ENCODE measurements around the gene PIK3R5. TPM values are rescaled to one million over a fixed set of nuclear protein-coding genes. Genes with fewer than 3 reads are reported as not detected.

PIK3R5 gene
- total RNA-seq, 1 donor from 2014 or later: not detected

DNA sequence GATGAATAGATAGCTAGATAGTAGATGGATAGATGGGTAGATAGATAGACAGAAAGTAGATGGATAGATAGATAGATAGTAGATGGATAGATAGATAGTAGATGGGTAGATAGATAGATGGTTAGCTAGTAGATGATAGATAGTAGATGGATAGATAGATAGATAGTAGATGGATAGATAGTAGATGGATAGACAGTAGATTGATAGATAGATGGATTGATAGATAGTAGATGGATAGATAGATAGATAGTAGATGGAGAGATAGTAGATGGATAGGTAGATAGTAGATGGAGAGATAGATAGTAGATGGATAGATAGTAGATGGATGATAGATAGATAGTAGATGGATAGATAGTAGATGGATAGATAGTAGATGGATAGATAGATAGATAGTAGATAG is 40.4 kb downstream of the PIK3R5 start:
- DNase-seq (ENCODE audit: low read depth in 2 of 2): no peak

DNA sequence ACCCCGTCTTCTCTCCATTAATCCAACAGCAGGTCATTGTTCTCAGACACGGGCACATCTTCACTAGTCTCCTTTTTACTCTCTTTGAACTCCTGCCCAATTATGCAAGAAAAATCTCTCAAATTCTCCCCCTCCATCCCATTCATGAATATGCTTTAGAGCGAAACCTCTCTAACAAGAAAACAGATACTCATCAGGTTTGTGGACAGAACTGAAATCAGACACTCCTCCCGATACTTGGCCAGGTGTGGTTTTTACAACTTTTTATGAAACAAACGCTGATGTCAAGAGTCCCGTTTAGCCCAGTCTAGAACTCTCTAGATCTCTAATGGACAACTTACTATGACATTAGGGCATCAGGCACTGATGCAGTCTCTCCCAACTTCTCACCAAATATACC is 40.9 kb downstream of the PIK3R5 start:
- no peak for DNase-seq (ENCODE audit: low read depth in 2 of 2)

DNA sequence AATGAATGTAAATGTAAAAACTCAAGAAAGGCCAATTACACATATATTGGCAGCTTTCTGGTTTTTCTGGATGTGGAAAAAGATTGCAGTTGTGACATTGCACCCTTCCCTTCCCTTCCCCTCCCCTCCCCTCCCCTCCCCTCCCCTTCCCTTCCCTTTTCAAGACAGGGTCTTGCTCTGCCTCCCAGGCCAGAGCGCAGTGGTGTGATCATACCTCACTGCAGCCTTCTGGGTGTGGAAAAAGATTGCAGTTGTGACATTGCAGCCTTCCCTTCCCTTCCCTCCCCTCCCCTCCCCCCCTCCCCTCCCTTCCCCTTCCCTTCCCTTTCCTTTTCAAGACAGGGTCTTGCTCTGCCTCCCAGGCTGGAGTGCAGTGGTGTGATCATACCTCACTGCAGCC is 41.7 kb downstream of the PIK3R5 start:
- DNase-seq (ENCODE audit: low read depth in 2 of 2): no peak

DNA sequence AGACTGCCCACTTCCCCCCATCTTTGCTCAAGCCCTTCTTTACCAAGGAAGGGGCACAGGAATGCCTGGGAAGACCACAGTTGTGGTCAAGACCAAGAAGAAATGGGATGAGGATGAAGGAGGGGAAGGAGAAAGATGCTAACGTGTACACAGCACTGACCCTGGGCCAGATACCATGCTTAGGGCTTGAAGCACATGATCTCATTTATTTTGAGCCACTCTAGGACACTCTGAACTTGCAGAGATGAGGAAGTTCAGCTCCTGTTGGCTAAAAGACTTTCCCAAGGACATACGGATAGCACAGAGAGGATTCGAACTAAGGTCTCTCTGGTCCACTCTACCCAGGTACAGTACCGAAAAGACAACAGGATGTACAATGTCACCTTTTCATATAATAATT is 42.6 kb downstream of the PIK3R5 start:
- no peak for DNase-seq (ENCODE audit: low read depth in 2 of 2)

DNA sequence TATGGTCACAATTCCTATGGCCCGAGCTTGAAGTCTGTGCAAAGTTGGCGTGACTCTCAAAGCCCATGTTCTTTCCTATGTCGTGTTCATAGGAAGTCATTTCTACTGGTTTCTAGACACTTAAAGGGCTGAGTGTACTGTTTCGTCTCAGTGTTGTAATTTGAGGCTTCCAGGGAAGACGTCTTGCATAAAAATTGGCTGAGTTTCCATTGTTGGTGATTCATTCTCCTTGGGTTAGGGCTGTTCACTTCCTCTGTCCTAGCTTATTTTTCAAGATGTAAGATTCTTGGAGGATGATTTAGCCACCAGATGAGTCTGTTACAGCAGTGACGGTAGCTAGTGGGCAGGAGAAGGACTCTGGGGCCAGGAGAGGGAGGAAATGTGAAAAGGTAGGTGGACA is 43.1 kb downstream of the PIK3R5 start:
- no peak for DNase-seq (ENCODE audit: low read depth in 2 of 2)

DNA sequence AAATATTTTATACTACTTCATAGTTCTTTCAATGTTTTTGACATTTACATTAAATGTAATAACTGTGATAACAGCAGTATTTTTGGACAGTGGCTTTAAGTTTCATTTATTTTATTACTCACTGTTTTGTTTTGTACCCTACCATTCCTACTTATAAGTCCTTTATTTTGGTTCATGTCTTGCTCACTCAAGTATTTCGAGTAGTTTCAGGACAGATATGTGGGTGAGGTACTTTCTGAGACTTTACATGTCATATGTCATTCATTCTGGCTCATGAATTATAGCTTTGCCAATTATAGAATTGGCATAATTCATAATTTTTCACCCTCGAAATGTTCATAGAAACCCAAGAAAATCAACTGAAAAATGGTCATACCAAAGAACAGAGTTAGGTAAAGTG is 44.4 kb downstream of the PIK3R5 start:
- no peak for DNase-seq (ENCODE audit: low read depth in 2 of 2)

DNA sequence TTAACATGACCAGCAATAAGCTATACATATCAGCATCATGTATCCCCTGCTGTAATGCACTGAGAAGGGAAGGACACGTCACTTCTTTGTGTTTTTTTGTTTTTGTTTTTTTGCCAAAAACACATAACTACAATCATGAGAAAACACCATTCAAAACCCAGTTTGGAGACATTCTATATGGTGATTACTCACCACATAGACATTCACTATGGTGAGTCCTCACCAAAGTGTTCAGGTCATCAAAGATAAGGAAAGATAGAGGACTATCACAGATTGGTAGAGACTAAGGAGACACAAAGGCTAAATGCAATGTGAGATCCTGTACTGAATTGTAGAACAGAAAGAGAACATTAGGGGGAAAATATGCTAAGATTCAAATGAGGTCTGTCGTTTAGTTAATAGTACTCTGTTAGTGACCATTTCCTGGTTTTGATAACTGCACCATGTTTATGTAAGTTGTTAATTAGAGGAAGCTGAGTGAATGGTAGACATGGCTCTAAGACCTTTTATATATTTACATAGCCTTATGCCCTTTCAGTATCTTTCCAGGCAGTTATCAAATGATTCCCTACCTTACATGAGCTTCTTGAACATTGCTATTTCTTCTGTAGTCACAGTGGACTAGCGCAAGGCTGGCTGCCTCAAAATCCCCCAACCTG is 46.6 kb downstream of the PIK3R5 start:
- no peak for DNase-seq (ENCODE audit: low read depth in 2 of 2)

DNA sequence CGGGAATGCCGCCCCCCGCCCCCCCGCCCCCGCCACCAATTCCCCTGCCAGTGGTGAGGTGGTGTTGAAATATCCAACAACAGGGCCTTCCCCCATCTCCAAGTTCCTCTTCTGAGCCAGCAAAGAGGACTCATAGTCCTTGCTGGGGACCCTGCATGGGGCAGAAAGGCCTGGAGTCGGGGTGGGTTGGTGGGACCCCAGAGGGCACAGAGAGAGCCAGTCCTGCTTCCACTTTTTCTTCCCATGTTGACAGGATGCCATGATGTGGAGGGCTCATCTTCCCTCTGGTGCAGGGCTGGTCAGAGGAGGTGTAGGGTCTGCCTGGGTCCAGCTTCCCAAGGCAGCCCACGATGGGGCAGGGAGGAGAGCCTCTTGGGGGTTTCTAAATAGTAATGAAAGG is 49.0 kb downstream of the PIK3R5 start:
- DNase-seq (ENCODE audit: low read depth in 2 of 2): no peak

DNA sequence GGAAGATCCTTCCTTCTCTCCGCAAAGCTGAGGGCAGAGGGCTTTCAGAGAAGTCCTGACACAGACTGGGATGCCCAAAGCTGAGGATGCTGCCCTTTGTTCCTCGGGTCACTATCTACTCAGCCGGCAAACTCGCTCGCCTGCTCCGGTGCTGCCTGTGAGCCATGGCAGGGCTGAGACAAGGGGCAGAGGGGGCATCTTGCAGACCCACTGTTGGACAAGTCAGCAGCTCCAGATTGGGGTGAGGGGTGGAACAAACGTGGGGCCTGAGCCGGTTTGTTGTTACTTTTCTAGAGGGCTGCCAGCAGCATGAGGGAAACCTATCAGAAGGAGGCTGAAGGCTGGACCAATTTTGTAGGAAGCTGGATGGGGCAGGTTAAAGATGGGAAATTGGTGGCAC is 51.0 kb downstream of the PIK3R5 start:
- DNase-seq (ENCODE audit: low read depth in 2 of 2): no peak

DNA sequence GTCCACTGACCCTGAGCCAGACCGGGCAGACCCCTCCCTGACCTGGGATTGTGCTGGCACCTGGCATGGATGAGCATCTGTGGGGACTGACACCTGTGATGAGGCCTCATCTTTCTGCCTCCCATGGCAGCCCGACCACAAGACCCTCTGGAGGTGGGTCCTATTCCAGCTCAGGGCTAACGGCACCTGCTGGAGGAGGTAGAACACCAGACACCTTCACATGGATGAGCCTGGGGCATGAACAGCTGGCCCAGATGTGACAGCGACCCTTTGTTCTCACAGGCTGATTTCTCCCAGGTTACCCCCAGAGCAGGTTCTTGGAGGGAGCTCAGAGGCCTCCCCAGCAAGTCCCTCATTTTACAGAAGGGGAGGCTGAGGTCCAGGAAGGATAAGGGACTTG is 51.6 kb downstream of the PIK3R5 start:
- no peak for DNase-seq (ENCODE audit: low read depth in 2 of 2)

DNA sequence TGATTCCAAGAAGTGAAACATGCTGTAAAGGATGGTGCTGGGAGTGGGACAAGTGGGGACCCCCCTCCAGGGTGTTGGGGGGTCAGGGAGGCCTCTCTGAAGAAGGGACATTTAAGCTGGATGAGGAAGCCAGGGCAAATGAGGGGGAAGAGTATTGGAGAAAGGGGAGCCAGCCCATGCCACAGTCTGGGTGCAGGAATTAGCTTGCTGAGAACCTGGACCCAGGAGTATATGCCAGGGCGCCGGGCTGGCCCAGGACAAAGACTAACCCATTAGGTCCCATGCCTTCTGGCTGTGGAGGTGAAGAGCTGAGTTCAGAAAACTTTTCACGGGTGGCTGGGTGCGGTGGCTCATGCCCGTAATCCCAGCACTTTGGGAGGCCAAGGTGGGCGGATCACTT is 52.4 kb downstream of the PIK3R5 start:
- DNase-seq (ENCODE audit: low read depth in 2 of 2): no peak

DNA sequence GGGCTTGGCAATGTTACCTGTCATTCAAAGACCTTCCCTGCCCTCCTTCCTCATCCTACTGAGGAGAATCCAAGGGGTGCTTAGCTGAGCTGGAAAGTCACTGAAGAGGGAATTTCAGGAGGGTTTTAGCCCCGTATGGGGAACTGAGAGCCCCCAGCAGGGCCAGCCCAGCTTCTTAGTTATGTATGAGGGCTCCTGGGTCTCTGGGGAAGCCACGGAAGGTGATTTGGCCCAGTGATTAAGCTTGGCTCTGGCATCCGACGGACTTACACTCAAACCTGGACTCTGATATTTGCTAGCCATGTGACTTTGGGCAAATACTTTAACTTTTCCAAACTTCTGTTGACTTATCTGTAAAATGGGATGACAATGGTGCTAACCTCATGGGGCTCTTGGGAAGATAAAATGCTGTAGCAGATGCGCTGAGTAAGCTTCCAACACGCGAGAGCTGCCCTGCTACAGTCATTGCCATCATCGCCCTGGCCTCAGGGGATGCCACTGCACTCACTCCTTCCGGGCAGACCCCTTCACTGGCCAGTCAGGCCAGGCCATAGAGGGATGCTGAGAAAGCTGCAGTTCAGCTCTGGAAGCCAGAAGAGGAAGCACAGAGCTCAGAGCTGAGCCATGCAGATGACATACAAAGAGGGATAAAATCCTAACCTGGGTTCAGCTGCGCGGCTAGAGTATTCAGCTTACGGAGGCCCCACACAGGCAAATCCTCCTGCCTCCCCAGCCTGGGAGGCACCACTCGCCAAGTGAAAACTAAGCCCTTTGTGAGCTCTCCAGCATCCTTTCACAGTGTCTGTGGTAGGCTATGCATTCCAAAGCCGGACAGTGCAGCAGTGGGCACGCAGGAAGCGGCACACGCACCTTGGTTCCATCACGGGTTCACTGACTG is 53.2 kb downstream of the PIK3R5 start:
- no peak for DNase-seq (ENCODE audit: low read depth in 2 of 2)

DNA sequence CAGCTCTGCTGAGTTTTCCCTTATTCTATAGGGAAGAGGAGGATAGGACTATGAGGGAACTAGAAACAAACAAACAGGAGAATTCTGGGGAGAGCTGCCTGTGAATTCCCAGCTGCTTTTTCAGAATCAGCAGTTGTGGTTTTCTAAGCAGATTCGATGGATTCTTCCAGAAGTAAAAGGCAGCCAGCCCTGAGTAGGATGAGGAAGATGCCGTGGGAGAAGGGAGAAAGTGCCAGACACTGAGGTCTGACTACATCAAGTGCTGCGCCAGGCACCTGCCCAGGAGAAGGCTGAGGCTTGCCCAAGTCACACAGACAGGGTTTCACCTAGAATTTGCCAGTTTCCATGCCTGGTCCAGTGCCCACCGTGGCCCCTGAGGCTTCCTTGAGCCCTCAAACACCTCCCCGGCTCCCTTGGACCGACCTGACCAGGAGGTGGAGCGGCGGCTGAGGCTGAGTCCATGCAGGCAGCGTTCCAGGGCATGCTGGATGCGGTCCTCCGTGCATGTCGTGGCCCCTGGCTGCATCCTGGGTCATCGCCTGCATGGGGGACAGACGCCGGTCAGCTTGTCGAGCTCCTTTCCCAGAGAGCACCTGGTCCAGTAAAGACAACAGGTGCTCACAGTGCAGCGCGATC is 54.4 kb downstream of the PIK3R5 start:
- DNase-seq (ENCODE audit: low read depth in 2 of 2): no peak

DNA sequence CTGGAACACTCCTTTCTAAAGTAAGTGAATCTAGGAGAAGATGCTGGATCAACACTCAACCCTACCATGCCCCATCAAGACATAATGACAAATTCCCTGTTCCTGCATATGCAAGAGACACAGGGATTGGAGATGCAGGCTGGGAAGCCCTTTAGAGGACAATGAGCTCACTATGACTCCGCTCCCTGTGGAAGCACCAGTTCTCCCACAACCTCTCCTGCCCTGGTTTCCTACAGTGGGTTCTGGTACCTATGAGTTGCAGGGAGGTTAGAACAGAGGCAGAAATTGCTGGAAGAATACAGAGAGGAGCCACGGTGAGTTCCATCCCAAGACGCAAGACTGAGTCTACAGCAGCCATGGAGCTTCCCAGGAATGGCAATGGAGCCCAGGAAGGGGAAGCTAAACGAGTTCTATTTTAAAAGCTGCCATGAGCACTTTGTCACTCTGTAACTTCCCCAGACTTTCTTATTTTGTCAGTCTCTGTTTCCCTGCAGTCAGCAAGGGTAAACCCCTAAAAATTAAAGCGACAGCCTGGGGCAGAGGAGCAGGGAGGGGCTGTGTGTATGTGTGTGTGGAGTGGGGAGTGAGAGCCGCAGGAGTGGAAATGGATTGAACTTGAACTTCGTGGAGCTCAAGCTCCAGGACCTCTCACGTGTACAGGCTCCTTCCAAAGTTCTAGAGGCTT is 55.8 kb downstream of the PIK3R5 start:
- DNase-seq (ENCODE audit: low read depth in 2 of 2): no peak

DNA sequence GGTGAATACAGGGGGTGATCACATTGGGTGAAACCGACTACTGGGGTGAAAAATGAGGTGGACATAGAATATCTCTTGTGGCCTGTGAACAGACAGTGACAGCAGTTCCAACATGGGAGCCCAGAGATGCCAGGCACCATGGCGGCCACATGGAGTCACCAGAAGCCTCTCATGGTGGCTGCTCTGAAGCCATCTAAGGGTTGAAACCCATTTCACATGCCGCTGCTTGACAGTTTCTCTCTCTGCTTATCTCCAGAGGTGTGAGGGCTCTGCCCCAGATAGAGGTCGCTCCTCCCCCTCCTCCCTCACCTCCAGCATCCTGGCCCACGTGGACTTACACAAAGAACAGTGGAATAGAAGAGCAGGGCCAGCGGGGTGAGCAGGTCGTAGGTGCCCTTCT is 60.2 kb downstream of the PIK3R5 start:
- no peak for DNase-seq (ENCODE audit: low read depth in 2 of 2)

DNA sequence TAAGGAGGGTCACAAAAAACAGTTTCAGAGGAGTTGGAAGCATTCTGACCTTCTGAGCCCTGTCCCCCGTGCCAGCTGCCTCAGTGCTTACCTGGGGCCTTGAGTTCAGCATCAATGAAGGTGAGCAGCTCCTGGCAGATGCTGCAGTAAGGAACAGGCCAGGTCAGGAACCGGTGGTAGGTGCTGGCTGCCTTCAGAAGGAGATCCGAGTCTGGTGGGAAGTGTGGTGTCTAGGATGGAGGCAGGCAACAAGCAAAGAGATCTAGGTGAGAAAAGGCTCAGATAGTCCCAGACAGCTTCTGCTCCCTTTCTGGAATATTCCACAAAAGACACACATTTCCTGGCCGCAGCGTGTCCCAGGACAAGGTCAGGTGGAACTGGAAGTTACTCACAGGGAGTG is 60.8 kb downstream of the PIK3R5 start:
- DNase-seq (ENCODE audit: low read depth in 2 of 2): no peak

DNA sequence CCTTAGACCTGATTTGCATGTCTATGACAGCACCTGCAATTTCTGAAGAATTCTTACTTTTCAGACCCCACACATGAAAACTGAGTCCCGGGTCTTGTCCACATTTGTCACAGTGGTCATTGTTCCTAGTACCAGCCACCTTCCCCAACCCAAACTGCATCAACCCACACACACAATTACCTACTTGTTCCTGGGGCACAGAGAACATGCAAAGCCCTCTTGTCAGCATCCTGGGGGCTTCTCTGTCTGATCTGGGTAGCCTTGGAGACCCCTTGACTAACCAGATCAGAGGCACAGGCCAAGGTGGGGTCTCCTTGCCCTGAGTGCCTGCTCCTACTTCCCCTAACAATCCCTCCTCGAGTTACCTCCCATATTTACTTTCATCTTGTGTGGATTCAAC is 61.3 kb downstream of the PIK3R5 start:
- DNase-seq (ENCODE audit: low read depth in 2 of 2): no peak

DNA sequence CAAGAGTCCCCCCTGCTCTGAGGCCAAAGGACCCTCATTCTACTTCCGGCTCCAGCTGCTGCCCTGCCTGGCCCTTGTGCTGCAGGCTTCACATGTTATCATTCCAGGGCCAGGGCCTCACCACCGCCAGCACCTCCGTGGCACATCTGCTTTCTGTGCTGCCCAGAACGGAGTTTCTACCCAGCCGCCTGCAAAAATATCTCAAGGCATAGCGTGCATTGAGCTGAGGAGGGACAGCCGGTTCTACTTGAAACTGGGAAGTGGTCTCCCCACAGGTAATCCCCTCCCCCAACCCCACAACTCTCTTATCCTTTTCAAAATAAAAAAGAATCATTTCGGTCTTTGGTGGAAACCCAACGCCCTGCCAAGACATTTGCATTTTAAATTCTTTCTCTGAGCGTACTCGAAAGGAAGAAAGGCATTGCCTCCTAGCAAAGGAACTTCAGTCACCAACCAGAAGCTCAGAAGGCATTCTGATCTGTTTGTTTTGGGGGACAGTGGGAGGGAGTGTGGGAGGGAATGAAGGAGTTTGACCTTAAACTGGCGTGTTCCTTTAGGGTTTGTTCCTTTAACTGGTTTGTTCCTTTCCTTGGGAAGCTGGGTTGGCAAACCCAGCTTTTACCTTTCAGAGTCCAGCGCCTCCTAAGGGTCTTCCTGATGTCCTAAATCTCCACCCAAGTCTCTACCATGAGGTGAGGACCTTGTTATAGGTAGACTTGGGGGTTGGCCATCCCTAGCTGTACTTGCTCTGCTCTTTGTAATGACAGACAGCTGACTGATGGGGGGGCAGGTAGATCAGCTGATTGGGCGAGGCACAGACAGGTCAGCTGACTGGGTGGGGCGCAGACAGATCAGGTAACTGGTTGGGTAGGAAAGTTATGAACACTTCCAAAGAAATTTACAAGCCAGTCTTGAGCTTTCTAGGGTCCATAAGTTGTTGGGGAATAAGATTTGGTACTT is 64.6 kb downstream of the PIK3R5 start:
- no peak for DNase-seq (ENCODE audit: low read depth in 2 of 2)

DNA sequence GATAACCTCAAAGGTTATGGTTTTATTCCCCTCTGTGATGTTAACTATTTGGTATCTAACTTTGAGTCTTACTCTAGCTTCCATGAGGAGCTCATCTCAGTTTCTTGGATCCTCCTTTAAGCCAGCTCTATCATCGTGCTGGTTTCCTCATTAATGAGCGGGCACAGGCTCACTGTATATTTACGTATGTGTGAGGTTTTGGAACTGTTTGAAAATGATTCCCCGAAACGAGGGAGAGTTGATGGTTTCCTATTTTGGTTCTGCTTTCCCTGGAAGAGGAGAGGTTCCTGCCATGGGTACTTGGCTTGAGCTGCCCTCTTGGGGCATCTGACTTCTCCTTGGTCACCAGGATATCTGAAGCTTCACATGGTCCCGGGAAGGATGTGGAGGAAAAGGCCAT is 65.3 kb downstream of the PIK3R5 start:
- no peak for DNase-seq (ENCODE audit: low read depth in 2 of 2)

DNA sequence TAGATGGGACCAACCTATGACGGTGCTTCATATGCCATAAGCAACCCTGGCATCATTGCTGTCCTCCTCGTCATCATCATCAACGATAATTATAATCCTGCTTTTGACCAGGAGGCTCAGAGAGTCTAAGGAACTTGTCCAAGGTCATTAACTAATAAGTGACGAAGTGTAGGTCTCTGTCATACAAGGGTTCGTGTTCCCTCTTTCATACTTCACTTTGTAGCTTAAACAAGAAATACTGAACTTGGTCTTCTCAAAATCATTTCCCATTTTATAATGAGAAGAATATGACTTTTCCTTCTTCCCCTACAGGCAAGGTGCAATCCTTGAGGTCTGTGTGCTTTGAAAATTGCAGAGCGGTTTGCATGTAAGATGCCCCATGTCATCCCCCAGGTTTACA is 66.9 kb downstream of the PIK3R5 start:
- no peak for DNase-seq (ENCODE audit: low read depth in 2 of 2)

DNA sequence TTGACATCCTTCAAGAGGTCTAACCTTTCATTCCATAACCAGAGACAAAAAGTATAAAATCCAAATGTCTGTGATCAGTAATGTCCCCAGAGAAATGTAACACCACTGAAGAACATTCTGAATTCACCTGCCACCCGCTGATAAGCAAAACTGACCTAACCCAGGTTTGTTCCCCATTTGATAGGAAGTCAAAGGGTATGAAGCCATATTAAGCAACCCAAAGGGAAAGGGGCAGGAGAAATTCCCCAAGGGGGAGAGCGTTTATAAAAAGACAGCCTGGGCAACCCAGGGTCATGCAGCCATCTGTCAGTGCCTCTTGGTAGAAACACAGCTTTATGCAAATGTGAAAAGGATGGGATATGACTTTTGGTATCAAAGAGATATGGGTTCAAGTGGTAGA is 67.4 kb downstream of the PIK3R5 start:
- no peak for DNase-seq (ENCODE audit: low read depth in 2 of 2)

All from dermis microvascular lymphatic vessel endothelial cell (primary cell).